Hematopoietic multipotent progenitor cell treated with erythropoietin and hydrocortisone succinate and interleukin-3 and kit ligand, for 15 days (in vitro differentiated cells): ENCODE data around the gene PML.

ENCODE experiments used
- DNase-seq: peaks from one replicate; pipeline ENCODE4 v3.0.0-alpha.2; 2015; ENCODE audit warnings: low spot score

Gene PML

GRCh38 chr15:74008901-74009300 is 14.4 kb downstream of the PML start:
- no peak for DNase-seq

GRCh38 chr15:74010929-74011540 is 16.5 kb downstream of the PML start:
- DNase-seq, result no peak

GRCh38 chr15:74011610-74012009 is 17.1 kb downstream of the PML start:
- no peak for DNase-seq

- no peak for DNase-seq
Measured at GRCh38 chr15:74013374-74013894, 18.9 kb downstream of the PML start.

- no peak for DNase-seq
Measured at GRCh38 chr15:74019734-74020133, 25.2 kb downstream of the PML start.

GRCh38 chr15:74022706-74023470 is 28.4 kb downstream of the PML start:
- DNase-seq, result no peak

GRCh38 chr15:74024687-74025086 is 30.2 kb downstream of the PML start:
- DNase-seq, result no peak

- DNase-seq, result no peak
Measured at GRCh38 chr15:74025436-74025835, 30.9 kb downstream of the PML start.

GRCh38 chr15:74027688-74028087 is 33.2 kb downstream of the PML start:
- DNase-seq, result no peak

GRCh38 chr15:74028646-74029045 is 34.1 kb downstream of the PML start:
- no peak for DNase-seq

GRCh38 chr15:74032046-74032445 is 37.5 kb downstream of the PML start:
- DNase-seq, result no peak

- DNase-seq, result no peak
Measured at GRCh38 chr15:74032606-74033561, 38.4 kb downstream of the PML start.

- no peak for DNase-seq
Measured at GRCh38 chr15:74034206-74034755, 39.8 kb downstream of the PML start.

GRCh38 chr15:74035121-74036017 is 40.9 kb downstream of the PML start:
- no peak for DNase-seq

- peak; percentile 13 for DNase-seq
Measured at GRCh38 chr15:74036271-74037170, 42.0 kb downstream of the PML start.

GRCh38 chr15:74037171-74038117 is 42.9 kb downstream of the PML start:
- DNase-seq, result no peak

GRCh38 chr15:74038707-74039655 is 44.5 kb downstream of the PML start:
- no peak for DNase-seq

- DNase-seq, result no peak
Measured at GRCh38 chr15:74039656-74040010, 45.1 kb downstream of the PML start.
